COLO668 (cell line): ENCODE data around the gene GRIK1.

Experiments
- DNase-seq: peaks from one replicate; lab custom pipeline; 2025; ENCODE audit not compliant: unreplicated experiment; lab: John Stamatoyannopoulos, UW

The GRIK1 gene

GRCh38 chr21:29829564-29830275 is 110.1 kb downstream of the GRIK1 start:
- DNase-seq: no peak

GRCh38 chr21:29827647-29828046 is 112.1 kb downstream of the GRIK1 start:
- no peak for DNase-seq

DNA sequence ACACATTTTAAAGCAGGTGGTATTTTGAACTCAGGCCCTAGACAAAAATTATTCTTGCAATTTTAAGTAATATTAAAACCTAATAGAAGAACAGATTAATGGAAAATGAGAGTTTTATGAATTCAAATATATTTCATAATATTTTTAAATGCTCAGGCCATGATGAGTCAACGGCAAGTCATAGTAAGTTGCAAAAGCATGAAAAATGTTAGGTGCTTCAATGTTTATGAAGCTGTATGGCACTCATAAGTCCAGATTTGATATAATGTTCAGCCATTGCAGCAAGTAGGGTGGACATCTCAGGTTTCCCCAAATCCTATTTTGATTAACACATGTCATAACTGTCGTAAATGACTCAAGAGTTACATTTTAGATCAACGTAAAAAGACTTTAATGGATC is 112.6 kb downstream of the GRIK1 start:
- no peak for DNase-seq

GRCh38 chr21:29826386-29826785 is 113.4 kb downstream of the GRIK1 start:
- DNase-seq: no peak

- no peak for DNase-seq
Measured at GRCh38 chr21:29825936-29826335, 113.9 kb downstream of the GRIK1 start.

DNA sequence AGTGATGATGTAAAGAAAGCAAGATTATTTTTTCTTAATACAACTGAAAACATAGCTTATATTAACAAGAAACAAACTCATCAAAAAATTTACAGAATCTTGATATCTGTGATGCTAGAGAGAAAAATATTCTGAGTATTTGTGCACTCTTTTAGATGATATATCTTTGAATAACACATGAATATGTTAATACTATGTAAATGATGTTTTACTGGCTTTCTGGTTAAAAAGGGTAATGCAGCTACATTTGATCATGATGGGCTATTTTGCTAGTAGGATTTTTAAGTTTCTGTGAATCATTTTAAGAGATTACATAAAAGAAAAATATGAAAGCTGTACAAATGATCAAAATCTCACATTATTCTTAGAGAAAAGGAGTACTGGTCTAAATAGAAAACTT is 114.5 kb downstream of the GRIK1 start:
- DNase-seq: no peak

- no peak for DNase-seq
Measured at GRCh38 chr21:29822064-29822463, 117.7 kb downstream of the GRIK1 start.

DNA sequence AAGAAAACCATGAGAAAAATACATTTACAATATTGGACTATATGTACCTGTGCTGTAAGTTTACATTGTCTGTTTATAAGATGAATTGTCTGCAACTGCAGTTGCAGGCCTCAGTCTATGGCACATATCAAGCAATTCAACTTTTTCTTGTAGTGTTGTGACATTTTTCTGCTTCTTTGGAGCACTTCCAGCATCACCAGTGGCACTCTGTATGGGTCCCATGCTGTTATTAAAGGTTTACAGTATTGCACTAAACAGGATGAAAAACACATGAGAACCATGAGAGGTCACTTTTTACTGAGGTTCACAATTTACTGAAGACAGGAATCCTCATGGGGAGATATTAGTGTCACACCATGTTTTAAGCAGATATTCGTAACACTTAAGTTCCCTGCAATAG is 118.6 kb downstream of the GRIK1 start:
- no peak for DNase-seq

GRCh38 chr21:29819675-29820326 is 120.0 kb downstream of the GRIK1 start:
- no peak for DNase-seq

- DNase-seq: no peak
Measured at GRCh38 chr21:29818383-29818921, 121.3 kb downstream of the GRIK1 start.

DNA sequence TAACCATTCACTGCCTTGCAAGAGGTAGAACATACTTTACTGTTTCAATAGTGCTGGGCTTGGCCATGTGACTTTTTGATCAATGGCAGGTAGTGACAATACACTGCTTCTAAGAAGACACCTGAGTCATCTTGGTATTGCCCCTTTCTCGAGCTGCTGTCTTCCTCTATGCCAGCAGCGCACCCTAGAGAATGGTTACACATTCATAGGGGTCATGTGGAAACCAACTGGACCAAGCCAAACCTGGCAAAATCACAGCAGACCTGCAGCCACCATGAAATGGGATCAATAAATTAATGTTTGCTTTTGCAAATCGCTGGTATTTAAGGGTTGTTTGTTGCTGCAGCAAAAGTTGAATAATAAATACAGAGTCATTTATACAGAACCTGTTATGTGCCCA is 122.3 kb downstream of the GRIK1 start:
- no peak for DNase-seq

- DNase-seq: no peak
Measured at GRCh38 chr21:29812947-29813346, 126.8 kb downstream of the GRIK1 start.

DNA sequence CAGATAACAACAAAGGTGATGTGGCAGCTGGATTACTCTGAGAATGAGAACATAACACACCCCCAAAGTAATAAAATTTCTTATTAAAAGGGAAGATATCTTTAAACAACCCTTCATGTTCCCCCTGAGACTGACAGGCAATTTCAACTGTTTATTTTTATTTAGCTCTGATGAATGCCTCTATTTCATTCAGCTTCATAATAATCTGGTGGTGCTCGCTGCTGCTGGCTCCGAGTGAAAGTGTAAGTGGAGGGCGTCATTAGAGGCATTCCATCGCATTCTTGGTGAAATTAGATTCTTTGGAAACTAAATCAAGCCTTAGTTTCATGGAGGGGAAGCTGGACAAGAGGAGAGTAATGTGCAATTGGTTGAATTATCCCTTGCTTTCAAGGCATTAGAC is 128.9 kb downstream of the GRIK1 start:
- DNase-seq: no peak

- DNase-seq: no peak
Measured at GRCh38 chr21:29808153-29808552, 131.6 kb downstream of the GRIK1 start.

DNA sequence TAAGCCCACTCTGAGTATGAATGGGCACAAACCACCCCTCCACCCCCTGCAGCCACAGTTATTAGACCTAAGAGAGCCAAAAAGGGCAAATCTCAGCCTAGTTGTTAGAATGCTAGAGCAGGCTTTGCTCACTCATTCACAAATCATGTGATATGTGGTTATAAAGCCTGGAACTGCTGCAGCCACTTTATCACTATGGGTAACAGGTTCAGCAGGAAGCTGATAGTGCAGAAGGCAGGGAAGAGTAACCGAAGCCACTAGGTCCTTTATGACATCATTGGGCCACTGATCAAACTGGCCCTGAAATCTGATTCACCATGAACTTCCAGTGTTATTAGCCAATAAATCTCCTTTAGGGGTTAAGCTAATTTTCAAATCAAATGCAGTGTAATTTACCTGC is 134.7 kb downstream of the GRIK1 start:
- no peak for DNase-seq

- DNase-seq: no peak
Measured at GRCh38 chr21:29803191-29803590, 136.6 kb downstream of the GRIK1 start.

- DNase-seq: no peak
Measured at GRCh38 chr21:29801122-29801521, 138.7 kb downstream of the GRIK1 start.

GRCh38 chr21:29800056-29800455 is 139.7 kb downstream of the GRIK1 start:
- DNase-seq: no peak

DNA sequence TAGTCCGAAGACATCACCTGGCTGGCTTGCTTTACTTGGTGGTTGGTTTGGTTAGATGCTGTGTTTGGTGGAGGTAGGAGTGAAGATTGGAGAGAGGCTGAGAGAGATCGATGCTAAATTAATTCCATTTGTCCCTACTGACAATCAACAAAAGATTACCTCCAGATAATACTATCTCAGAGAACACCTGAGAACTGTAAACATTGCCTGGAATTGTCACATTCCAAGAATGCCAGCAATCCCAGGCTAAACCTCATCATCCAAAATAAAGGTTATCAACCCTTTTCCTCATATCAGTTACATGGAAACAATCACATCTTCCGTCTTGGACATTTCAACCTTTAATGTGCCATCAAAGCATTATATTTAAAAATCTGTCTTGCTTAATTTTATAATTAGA is 141.0 kb downstream of the GRIK1 start:
- DNase-seq: no peak

DNA sequence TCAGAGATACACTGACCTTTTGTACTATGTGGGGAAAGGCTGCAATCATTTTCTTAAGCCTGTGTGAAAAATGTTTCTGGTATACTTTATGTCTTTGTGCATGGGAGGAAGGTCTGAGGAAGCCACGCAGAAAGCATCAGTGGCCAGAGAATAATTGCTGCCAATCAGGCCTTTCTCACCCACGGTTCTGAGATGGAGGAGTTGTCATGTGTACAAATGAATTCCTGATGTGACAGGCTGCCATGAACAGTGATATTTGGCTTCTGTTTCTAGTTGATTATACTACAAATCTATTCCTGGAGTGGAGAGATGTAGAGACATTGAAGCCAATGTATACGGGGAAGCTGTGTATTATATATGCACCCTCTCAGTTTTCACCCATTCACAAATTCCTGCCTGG is 142.6 kb downstream of the GRIK1 start:
- DNase-seq: no peak

GRCh38 chr21:29793712-29794111 is 146.1 kb downstream of the GRIK1 start:
- no peak for DNase-seq

- no peak for DNase-seq
Measured at GRCh38 chr21:29789393-29789792, 150.4 kb downstream of the GRIK1 start.

- DNase-seq: no peak
Measured at GRCh38 chr21:29788752-29789151, 151.0 kb downstream of the GRIK1 start.
